H1 (cell line): ENCODE measurements around the gene CYREN. TPM values are rescaled to one million over a fixed set of nuclear protein-coding genes. Genes with fewer than 3 reads are reported as not detected.

Experiments used
- CTCF ChIA-PET: fragments of 300-600 bp; sonication (Branson Sonifier 250); formaldehyde crosslinking; loops from one replicate; lab custom pipeline; 2021; ENCODE audit not compliant: partially characterized antibody; lab: Charles Lee
- POLR2A ChIA-PET: fragments of 300-600 bp; sonication (Branson Sonifier 250); formaldehyde crosslinking; loops from one replicate; lab custom pipeline; 2021; ENCODE audit warnings: inconsistent platforms; ENCODE audit not compliant: partially characterized antibody; lab: Charles Lee
- DNase-seq, 2 experiments: peaks; one replicate each; pipeline versions ENCODE4 v3.0.0 to v3.0.0-alpha.2; 2010 to 2022; ENCODE audit warnings: low spot score in 2 of 2, low read depth in 1 of 2, mixed read lengths in 1 of 2
- FAIRE-seq: peaks from 2 replicates; lab custom pipeline; 2011; peaks lifted over from hg19 to GRCh38; lab: Jason Lieb, UNC
- H2AFZ ChIP-seq: 2 replicates; pipeline ENCODE4 v1.8.1; 2012; ENCODE audit warnings: low read length, inconsistent platforms
- H2AK5ac ChIP-seq: 2 replicates; pipeline ENCODE4 v1.6.1; 2013; ENCODE audit warnings: low read depth, low read length
- H2BK120ac ChIP-seq: replicated peaks from 2 replicates; pipeline ENCODE3; 2013; ENCODE audit warnings: low read depth, low read length, inconsistent platforms
- H2BK12ac ChIP-seq: 2 replicates; pipeline ENCODE4 v1.6.1; 2013; ENCODE audit warnings: low read depth, low read length
- H2BK15ac ChIP-seq: 2 replicates; pipeline ENCODE4 v1.6.1; 2013; ENCODE audit warnings: low read length
- H2BK20ac ChIP-seq: 2 replicates; pipeline ENCODE4 v1.6.1; 2013; ENCODE audit warnings: low read length
- H2BK5ac ChIP-seq: 2 replicates; pipeline ENCODE4 v1.6.1; 2013; ENCODE audit warnings: low read depth, low read length
- H3K14ac ChIP-seq: 2 replicates; pipeline ENCODE4 v1.6.1; 2013; ENCODE audit warnings: inconsistent platforms; ENCODE audit not compliant: insufficient read length
- H3K18ac ChIP-seq: 2 replicates; pipeline ENCODE4 v1.6.1; 2013; ENCODE audit warnings: low read length; ENCODE audit errors: extremely low read depth
- H3K23ac ChIP-seq: 2 replicates; pipeline ENCODE4 v1.6.1; 2013; ENCODE audit warnings: inconsistent platforms; ENCODE audit not compliant: insufficient read length
- H3K23me2 ChIP-seq: 2 replicates; pipeline ENCODE4 v1.6.1; 2013; ENCODE audit warnings: low read depth, low read length
- H3K27ac ChIP-seq: 2 replicates; pipeline ENCODE4 v1.6.1; 2011; ENCODE audit warnings: low read depth, low read length, inconsistent platforms
- H3K27me3 ChIP-seq, 4 experiments: replicated peaks in 1 of 4; 1 replicate in 1 of 4; 2 replicates in 3 of 4; pipeline versions ENCODE4 v1.6.1 to v1.8.1; 2011 to 2013; ENCODE audit warnings: low read length in 3 of 4, mild to moderate bottlenecking in 3 of 4, inconsistent platforms in 2 of 4, mixed read lengths in 2 of 4, moderate library complexity in 1 of 4; ENCODE audit not compliant: control insufficient read depth in 3 of 4, insufficient read depth in 3 of 4; ENCODE audit errors: extremely low read depth in 1 of 4
- H3K36me3 ChIP-seq, 4 experiments: 2 replicates each; pipeline versions ENCODE4 v1.6.1 to v1.8.1; 2011 to 2013; ENCODE audit warnings: mild to moderate bottlenecking in 4 of 4, low read length in 3 of 4, moderate library complexity in 2 of 4, control low read depth in 1 of 4, inconsistent platforms in 1 of 4; ENCODE audit not compliant: insufficient read depth in 4 of 4, control insufficient read depth in 2 of 4
- H3K4ac ChIP-seq: replicated peaks from 2 replicates; pipeline ENCODE3; 2013; ENCODE audit warnings: low read length, low read depth, mixed read lengths, inconsistent platforms; ENCODE audit not compliant: insufficient read length
- H3K4me1 ChIP-seq, 4 experiments: replicated peaks in 1 of 4; 1 replicate in 1 of 4; 2 replicates in 3 of 4; pipeline versions ENCODE4 v1.6.1 to v1.8.1; 2011 to 2013; ENCODE audit warnings: low read length in 3 of 4, inconsistent platforms in 2 of 4, mixed read lengths in 1 of 4; ENCODE audit not compliant: insufficient read depth in 4 of 4, control insufficient read depth in 3 of 4
- H3K4me2 ChIP-seq, 2 experiments: 2 replicates each; pipeline versions ENCODE4 v1.6.1 to v1.8.1; 2011 to 2013; ENCODE audit warnings: low read depth in 2 of 2, low read length in 2 of 2, control low read depth in 1 of 2, inconsistent platforms in 1 of 2, mild to moderate bottlenecking in 1 of 2; ENCODE audit not compliant: insufficient read depth in 1 of 2
- H3K4me3 ChIP-seq, 4 experiments: fragments of 200-600, 300-600 bp in 1 of 4; sonication (generic), shearing (Covaris generic), sonication (Bioruptor Twin) in 1 of 4; 2 replicates each; pipeline versions ENCODE4 v1.5.1 to v1.8.1; 2011 to 2016; ENCODE audit warnings: low read length in 4 of 4, low read depth in 3 of 4, control low read depth in 2 of 4, inconsistent platforms in 2 of 4, mild to moderate bottlenecking in 2 of 4, mixed read lengths in 1 of 4, moderate library complexity in 1 of 4; ENCODE audit not compliant: insufficient read depth in 2 of 4; ENCODE audit errors: extremely low read depth in 1 of 4
- H3K56ac ChIP-seq: replicated peaks from 2 replicates; pipeline ENCODE3; 2013; ENCODE audit warnings: low read depth, mild to moderate bottlenecking, mixed read lengths, low read length, inconsistent platforms; ENCODE audit not compliant: insufficient read length
- H3K79me1 ChIP-seq: 2 replicates; pipeline ENCODE4 v1.6.1; 2013; ENCODE audit warnings: low read depth, low read length, control low read depth
- H3K79me2 ChIP-seq, 2 experiments: 2 replicates each; pipeline versions ENCODE4 v1.6.1 to v1.8.1; 2012 to 2013; ENCODE audit warnings: low read length in 2 of 2, mild to moderate bottlenecking in 2 of 2, inconsistent platforms in 1 of 2; ENCODE audit not compliant: insufficient read depth in 2 of 2, control insufficient read depth in 1 of 2
- H3K9ac ChIP-seq, 4 experiments: replicated peaks in 1 of 4; 1 replicate in 1 of 4; 2 replicates in 3 of 4; pipeline versions ENCODE4 v1.6.1 to v1.8.1; 2011 to 2013; ENCODE audit warnings: low read depth in 3 of 4, low read length in 3 of 4, control low read depth in 2 of 4, mild to moderate bottlenecking in 2 of 4, moderate library complexity in 2 of 4, inconsistent platforms in 1 of 4; ENCODE audit errors: extremely low read depth in 1 of 4
- H3K9me3 ChIP-seq, 2 experiments: 2 replicates each; pipeline versions ENCODE4 v1.6.1 to v1.8.1; 2012 to 2013; ENCODE audit warnings: mild to moderate bottlenecking in 2 of 2, moderate library complexity in 2 of 2, control low read depth in 1 of 2, inconsistent platforms in 1 of 2, low read depth in 1 of 2, low read length in 1 of 2, mixed read lengths in 1 of 2; ENCODE audit not compliant: insufficient read depth in 2 of 2
- H4K20me1 ChIP-seq, 2 experiments: replicated peaks in 1 of 2; 2 replicates each; pipeline versions ENCODE3 to v1.8.1; 2011 to 2013; ENCODE audit warnings: inconsistent platforms in 2 of 2, low read length in 2 of 2, mild to moderate bottlenecking in 1 of 2; ENCODE audit not compliant: insufficient read depth in 2 of 2, control insufficient read depth in 1 of 2
- H4K5ac ChIP-seq: 2 replicates; pipeline ENCODE4 v1.6.1; 2013; ENCODE audit warnings: low read length, low read depth, mixed read lengths, inconsistent platforms; ENCODE audit not compliant: insufficient read length
- H4K8ac ChIP-seq: 2 replicates; pipeline ENCODE4 v1.8.0; 2013; ENCODE audit warnings: mild to moderate bottlenecking, moderate library complexity, low read length, inconsistent platforms; ENCODE audit not compliant: insufficient read depth; ENCODE audit errors: extremely low read depth
- H4K91ac ChIP-seq: replicated peaks from 2 replicates; pipeline ENCODE3; 2013; ENCODE audit warnings: low read length, mixed read lengths, inconsistent platforms; ENCODE audit not compliant: insufficient read length
- NRF1 ChIP-seq: IDR thresholded peaks from 2 replicates; pipeline ENCODE4 v1.6.1; 2011; ENCODE audit warnings: mild to moderate bottlenecking, low read depth, low read length, improper control_type of control experiment
- WGBS, 2 experiments: shearing (Covaris generic) in 1 of 2; methylation state at CpG; one replicate each; pipeline versions ENCODE4 v1.1.6 to v1.1.7; 2013 to 2015; ENCODE audit warnings: low lambda C conversion rate in 2 of 2, mixed read lengths in 2 of 2, inconsistent platforms in 1 of 2, low coverage in 1 of 2, missing lambda C conversion rate in 1 of 2; ENCODE audit not compliant: insufficient replicate concordance in 2 of 2, insufficient coverage in 1 of 2, insufficient read length in 1 of 2; ENCODE audit errors: extremely low coverage in 1 of 2, missing lambda C conversion rate in 1 of 2; 5-methylcytosine and 5-hydroxymethylcytosine counted together
- polyA plus RNA-seq, 7 experiments: library from polyadenylated mRNA; depleted of rRNA in 3 of 7; stranded (reverse) in 5 of 7; unstranded in 2 of 7; fragments of >200 nt in 5 of 7; fragments of 200-250 nt in 2 of 7; gene quantifications; 1 replicate in 5 of 7; 2 replicates in 1 of 7; 4 replicates in 1 of 7; pipeline versions ENCODE4 v1.2.1 to v1.2.3, GENCODE V29; 2011 to 2013; ENCODE audit warnings: missing spikeins in 2 of 7, mixed read lengths in 2 of 7
- total RNA-seq: library from RNA; stranded (reverse); fragmentation: NEBNext Ultra II Directional; extraction: Animal tissue kit (Norgen Biotek cat#: 25700); gene quantifications from 2 replicates; pipeline ENCODE4 v1.2.1, GENCODE V29; 2021

CYREN gene
- total and polyA plus RNA-seq, 2 of the 8 experiments (the other 6 are each of a cell fraction or from before 2014, with no cell fraction given): 25.1 to 46.2 TPM

DNA sequence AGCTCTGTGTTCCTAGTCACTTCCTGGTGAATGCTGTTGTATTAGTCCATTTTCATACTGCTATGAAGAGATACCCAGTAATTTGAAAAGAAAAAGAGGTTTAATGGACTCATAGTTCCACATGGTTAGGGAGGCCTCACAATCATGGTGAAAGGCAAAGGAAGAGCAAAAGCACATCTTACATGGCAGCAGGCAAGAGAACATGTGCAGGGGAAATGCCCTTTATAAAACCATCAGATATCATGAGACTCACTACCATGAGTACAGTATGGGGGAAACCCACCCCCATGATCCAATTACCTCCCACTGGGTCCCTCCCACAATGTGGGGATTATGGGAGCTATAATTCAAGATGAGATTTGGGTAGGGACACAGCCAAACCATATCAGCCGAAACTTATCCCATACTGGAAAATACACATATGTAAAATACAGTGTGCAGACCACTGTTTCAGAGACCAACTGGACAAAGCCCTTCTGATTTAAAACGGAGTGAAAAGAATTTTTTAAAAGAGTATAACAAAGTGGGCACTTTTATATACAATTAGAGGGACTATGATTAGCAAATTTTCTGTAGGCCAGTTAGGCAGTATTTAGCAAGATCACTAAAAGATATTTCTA lies 8.0 kb downstream of the CYREN start:
- no peak overlapping the region for H2AK5ac ChIP-seq
- H3K4me3 ChIP-seq: no peak overlapping the region
- no peaks in the 10 kb centered on the region for H3K23me2 ChIP-seq
- TF ChIP-seq NRF1: no peak
- H3K27me3 ChIP-seq: no peaks in the 10 kb centered on the region
- no peak overlapping the region for H2BK5ac ChIP-seq
- H2AFZ ChIP-seq: no peak overlapping the region
- no peak overlapping the region for H3K27ac ChIP-seq
- FAIRE-seq (no peak), DNase-seq (no peak)
- POLR2A ChIA-PET: interaction anchor here (0.6 to 4.0 kb wide), 4 partner anchors 17 to 48 kb away, joined by 3 to 20 read pairs (median 4); no protein-coding TSS in a partner anchor
- H4K8ac ChIP-seq: no peak overlapping the region
- H4K20me1 ChIP-seq: no peaks in the 10 kb centered on the region
- H3K18ac ChIP-seq: no peak overlapping the region
- no peak overlapping the region for H2BK120ac ChIP-seq
- WGBS, 2 experiments: 93% methylated on average over 2 of the region's 2 CpGs; no CpG with 5 or more reads in 1 of the 2 experiments
- no peak overlapping the region for H3K56ac ChIP-seq
- H2BK20ac ChIP-seq: no peak overlapping the region
- H2BK12ac ChIP-seq: no peak overlapping the region
- H3K14ac ChIP-seq: no peak overlapping the region
- CTCF ChIA-PET: interaction anchor here (1.2 kb wide), 1 partner anchor 12 kb away, joined by 3 read pairs; no protein-coding TSS in a partner anchor
- no peak overlapping the region for H2BK15ac ChIP-seq
- H3K4ac ChIP-seq: no peak overlapping the region
- no peak overlapping the region for H4K91ac ChIP-seq
- no peak overlapping the region for H3K23ac ChIP-seq
- no peak overlapping the region for H4K5ac ChIP-seq
- H3K79me2 ChIP-seq: no peaks in the 10 kb centered on the region
- H3K9me3 ChIP-seq: peaks cover 7 to 12% of the 10 kb centered on the region in 2 experiments
- no peak overlapping the region for H3K4me2 ChIP-seq
- H3K79me1 ChIP-seq: no peaks in the 10 kb centered on the region; the same call in 1 of the 2 replicates
- no peak overlapping the region for H3K9ac ChIP-seq
- peaks cover 15 to 38% (median 29%) of the 10 kb centered on the region in 4 experiments for H3K36me3 ChIP-seq
- H3K4me1 ChIP-seq: 0 out of 7 replicates have a peak, but pooled peaks cover 0 to 2% (median 0%) of the 10 kb centered on the region in 4 experiments
